ENCODE measurements around the gene RPS10.

The RPS10 gene

GRCh38 chr6:34385793-34386195 is 40.1 kb downstream of the RPS10 start:
- no peaks in the 10 kb centered on the region for H3K9me3 ChIP-seq
- no peak overlapping the region for H3K27ac ChIP-seq
- no peak for TF ChIP-seq CTCF (IDR thresholded peaks at IDR 0.05)
- H3K4me1 ChIP-seq (ENCODE audit: control insufficient read depth in 1 of 2, insufficient read depth in 1 of 2, low read depth in 1 of 2, low read length in 1 of 2), result peaks cover 14 to 30% of the 10 kb centered on the region in 2 experiments
- H3K36me3 ChIP-seq, result no peaks in the 10 kb centered on the region
- no peak overlapping the region for H3K4me3 ChIP-seq (ENCODE audit: low read depth in 1 of 2, low read length in 1 of 2)
- no peaks in the 10 kb centered on the region for H3K27me3 ChIP-seq

GRCh38 chr6:34384321-34385153 is 41.3 kb downstream of the RPS10 start:
- TF ChIP-seq CTCF (IDR thresholded peaks at IDR 0.05), result no peak
- Histone ChIP-seq H3K27me3 (no peaks in the 10 kb centered on the region), H3K27ac (peak overlapping the region; percentile 65), H3K9me3 (no peaks in the 10 kb centered on the region), H3K36me3 (no peaks in the 10 kb centered on the region), H3K4me3 (ENCODE audit: low read depth in 1 of 2, low read length in 1 of 2) (no peak overlapping the region), H3K4me1 (ENCODE audit: control insufficient read depth in 1 of 2, insufficient read depth in 1 of 2, low read depth in 1 of 2, low read length in 1 of 2) (peaks cover 6 to 22% of the 10 kb centered on the region in 2 experiments)

GRCh38 chr6:34383656-34384320 is 42.1 kb downstream of the RPS10 start:
- Histone ChIP-seq H3K4me1 (ENCODE audit: control insufficient read depth in 1 of 2, insufficient read depth in 1 of 2, low read depth in 1 of 2, low read length in 1 of 2) (peaks cover 6 to 19% of the 10 kb centered on the region in 2 experiments), H3K27ac (peak overlapping the region; percentile 65)

GRCh38 chr6:34383161-34383631 is 42.7 kb downstream of the RPS10 start:
- H3K4me1 ChIP-seq (ENCODE audit: control insufficient read depth in 1 of 2, insufficient read depth in 1 of 2, low read depth in 1 of 2, low read length in 1 of 2), result peaks cover 6 to 18% of the 10 kb centered on the region in 2 experiments
- no peaks in the 10 kb centered on the region for H3K27me3 ChIP-seq
- no peak for TF ChIP-seq CTCF (IDR thresholded peaks at IDR 0.05)
- H3K27ac ChIP-seq, result peak overlapping the region; percentile 65
- no peak overlapping the region for H3K4me3 ChIP-seq (ENCODE audit: low read depth in 1 of 2, low read length in 1 of 2)
- H3K36me3 ChIP-seq, result no peaks in the 10 kb centered on the region
- H3K9me3 ChIP-seq, result no peaks in the 10 kb centered on the region

More at GRCh38 chr6:34383656-34384320, 42.1 kb downstream of the RPS10 start:
- no peaks in the 10 kb centered on the region for H3K36me3 ChIP-seq
- H3K27me3 ChIP-seq, result no peaks in the 10 kb centered on the region
- H3K4me3 ChIP-seq (ENCODE audit: low read depth in 1 of 2, low read length in 1 of 2), result no peak overlapping the region
- H3K9me3 ChIP-seq, result no peaks in the 10 kb centered on the region
- no peak for TF ChIP-seq CTCF (IDR thresholded peaks at IDR 0.05)

- no peaks in the 10 kb centered on the region for H3K27me3 ChIP-seq
- H3K4me1 ChIP-seq (ENCODE audit: control insufficient read depth in 1 of 2, insufficient read depth in 1 of 2, low read depth in 1 of 2, low read length in 1 of 2), result peaks cover 6 to 9% of the 10 kb centered on the region in 2 experiments
- no peak overlapping the region for H3K4me3 ChIP-seq (ENCODE audit: low read depth in 1 of 2, low read length in 1 of 2)
- no peaks in the 10 kb centered on the region for H3K36me3 ChIP-seq
- peak overlapping the region; percentile 15 for H3K27ac ChIP-seq
- no peaks in the 10 kb centered on the region for H3K9me3 ChIP-seq
- TF ChIP-seq CTCF (IDR thresholded peaks at IDR 0.05), result no peak
Observed at GRCh38 chr6:34381081-34381480, 44.8 kb downstream of the RPS10 start.

Data from neutrophil (primary cell).